ENCODE measurements around the gene FSTL4.

FSTL4 gene

GRCh38 chr5:133520991-133521706 is 91.2 kb downstream of the FSTL4 start:
- no peak for DNase-seq (ENCODE audit: low read depth in 3 of 3, low spot score in 1 of 3)

- no peak for DNase-seq (ENCODE audit: low read depth in 3 of 3, low spot score in 1 of 3)
Observed at GRCh38 chr5:133520062-133520461, 92.3 kb downstream of the FSTL4 start.

- no peak for DNase-seq (ENCODE audit: low read depth in 3 of 3, low spot score in 1 of 3)
Observed at GRCh38 chr5:133519191-133519590, 93.2 kb downstream of the FSTL4 start.

GRCh38 chr5:133514456-133514855 is 97.9 kb downstream of the FSTL4 start:
- no peak for DNase-seq (ENCODE audit: low read depth in 3 of 3, low spot score in 1 of 3)

- no peak for DNase-seq (ENCODE audit: low read depth in 3 of 3, low spot score in 1 of 3)
Observed at GRCh38 chr5:133512896-133513295, 99.4 kb downstream of the FSTL4 start.

- DNase-seq (ENCODE audit: low read depth in 3 of 3, low spot score in 1 of 3): no peak
Observed at GRCh38 chr5:133511653-133512235, 100.6 kb downstream of the FSTL4 start.

GRCh38 chr5:133510634-133511262 is 101.6 kb downstream of the FSTL4 start:
- DNase-seq (ENCODE audit: low read depth in 3 of 3, low spot score in 1 of 3): no peak

GRCh38 chr5:133509742-133510079 is 102.6 kb downstream of the FSTL4 start:
- DNase-seq (ENCODE audit: low read depth in 3 of 3, low spot score in 1 of 3): no peak

- DNase-seq (ENCODE audit: low read depth in 3 of 3, low spot score in 1 of 3): no peak
Observed at GRCh38 chr5:133508845-133509741, 103.2 kb downstream of the FSTL4 start.

- no peak for DNase-seq (ENCODE audit: low read depth in 3 of 3, low spot score in 1 of 3)
Observed at GRCh38 chr5:133508331-133508730, 104.0 kb downstream of the FSTL4 start.

GRCh38 chr5:133506181-133506580 is 106.2 kb downstream of the FSTL4 start:
- no peak for DNase-seq (ENCODE audit: low read depth in 3 of 3, low spot score in 1 of 3)

- DNase-seq (ENCODE audit: low read depth in 3 of 3, low spot score in 1 of 3): no peak
Observed at GRCh38 chr5:133503511-133503910, 108.8 kb downstream of the FSTL4 start.

GRCh38 chr5:133499895-133500294 is 112.4 kb downstream of the FSTL4 start:
- no peak for DNase-seq (ENCODE audit: low read depth in 3 of 3, low spot score in 1 of 3)

- DNase-seq (ENCODE audit: low read depth in 3 of 3, low spot score in 1 of 3): no peak
Observed at GRCh38 chr5:133497608-133498348, 114.6 kb downstream of the FSTL4 start.

GRCh38 chr5:133496631-133497030 is 115.7 kb downstream of the FSTL4 start:
- no peak for DNase-seq (ENCODE audit: low read depth in 3 of 3, low spot score in 1 of 3)

GRCh38 chr5:133494923-133495246 is 117.5 kb downstream of the FSTL4 start:
- no peak for DNase-seq (ENCODE audit: low read depth in 3 of 3, low spot score in 1 of 3)

GRCh38 chr5:133494232-133494922 is 118.0 kb downstream of the FSTL4 start:
- DNase-seq (ENCODE audit: low read depth in 3 of 3, low spot score in 1 of 3): no peak

- DNase-seq (ENCODE audit: low read depth in 3 of 3, low spot score in 1 of 3): no peak
Observed at GRCh38 chr5:133489632-133490031, 122.7 kb downstream of the FSTL4 start.

GRCh38 chr5:133487093-133487492 is 125.2 kb downstream of the FSTL4 start:
- DNase-seq (ENCODE audit: low read depth in 3 of 3, low spot score in 1 of 3): no peak

- DNase-seq (ENCODE audit: low read depth in 3 of 3, low spot score in 1 of 3): no peak
Observed at GRCh38 chr5:133485468-133485867, 126.9 kb downstream of the FSTL4 start.
